GM18526 (cell line): ENCODE data around the gene ROCK1.

Source experiments
- POLR2A ChIP-seq: IDR thresholded peaks from 3 replicates; pipeline ENCODE4 v1.6.1; 2011; ENCODE audit not compliant: insufficient read length; ENCODE audit errors: extremely low read depth

The ROCK1 gene

DNA sequence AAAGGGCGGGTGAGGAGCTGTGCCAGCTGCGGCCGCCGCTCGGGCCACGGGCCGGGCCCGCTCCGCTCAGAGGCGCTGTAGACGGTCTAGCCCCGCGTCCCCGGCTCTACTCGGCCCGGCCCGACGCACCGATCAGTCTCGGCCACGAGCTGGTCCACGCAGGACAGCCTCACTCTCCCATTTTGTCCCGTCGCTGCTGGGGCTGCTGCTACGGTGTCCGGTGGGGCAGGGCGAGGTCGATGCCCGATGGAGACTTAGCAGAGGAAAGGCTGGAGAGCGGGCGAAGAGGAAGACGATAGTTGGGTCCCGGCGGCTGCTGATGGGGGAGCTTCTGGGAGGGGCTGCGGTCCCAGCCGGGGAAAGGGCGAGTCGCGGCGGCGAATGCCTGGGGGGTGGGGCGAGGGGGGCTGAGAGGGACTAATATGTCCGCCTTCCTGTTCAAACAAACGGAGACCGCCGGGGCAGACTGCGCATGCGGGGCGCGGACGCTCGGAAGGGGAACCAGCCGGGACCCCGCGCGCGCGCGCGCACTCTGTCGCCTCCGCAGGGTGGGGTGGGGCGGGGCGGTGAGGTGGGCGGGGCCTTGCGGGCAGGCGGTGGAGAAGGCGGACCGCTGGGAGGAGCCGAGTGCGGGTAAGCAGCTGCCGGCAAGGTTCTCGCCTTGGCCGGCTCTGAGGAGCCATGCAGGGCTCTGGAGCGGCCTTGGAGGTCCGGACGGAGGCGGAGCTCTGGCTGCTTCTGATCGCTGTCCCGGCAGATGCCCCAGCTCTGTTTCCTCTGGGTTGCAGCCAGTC is at the start of gene ROCK1:
ROCK1 (minus strand) TSS at position 468 of the 794 bp plus-strand sequence. CDS start 903 bp downstream, outside the sequence.
- TF ChIP-seq POLR2A = peak; percentile 64

- TF ChIP-seq POLR2A = no peak
Measured at GRCh38 chr18:21155443-21155842, 43.8 kb upstream of the ROCK1 start.

GRCh38 chr18:21146016-21146415 is 34.4 kb upstream of the ROCK1 start:
- TF ChIP-seq POLR2A = no peak

- TF ChIP-seq POLR2A = no peak
Measured at GRCh38 chr18:21145371-21145770, 33.8 kb upstream of the ROCK1 start.

DNA sequence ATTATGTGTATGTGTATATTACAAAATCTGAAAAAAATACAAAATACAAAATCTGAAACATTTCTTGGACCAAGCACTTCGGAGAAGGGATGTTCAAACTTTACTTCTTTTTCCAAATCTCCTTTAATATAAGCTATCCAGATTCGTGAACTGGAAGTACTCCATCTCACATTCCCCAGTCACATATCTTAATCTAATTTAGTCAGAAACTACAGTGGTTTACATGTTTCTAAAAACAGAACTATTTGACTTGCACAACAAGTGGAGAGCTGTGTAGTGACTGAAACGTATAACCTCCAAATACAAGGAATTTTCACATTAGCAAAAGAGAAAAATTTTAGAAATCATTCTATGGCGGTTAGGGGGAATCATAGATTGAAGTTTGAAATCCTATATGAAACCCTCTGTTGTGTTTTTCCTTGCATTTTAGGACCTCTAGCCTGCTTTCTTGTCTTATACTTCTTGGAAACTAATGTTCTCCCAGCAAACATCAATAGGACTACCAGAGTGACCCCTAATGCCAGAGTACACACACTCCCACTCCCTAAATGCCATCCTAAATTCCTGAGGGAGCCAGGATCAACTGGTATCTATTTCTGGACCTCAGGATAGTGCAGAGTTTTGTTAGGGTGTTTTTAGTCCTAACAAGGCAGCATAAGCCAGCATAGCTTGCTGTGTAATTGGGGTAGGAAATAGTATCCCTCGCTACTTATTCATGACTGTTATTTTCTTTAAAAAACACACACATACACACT is 30.2 kb upstream of the ROCK1 start:
- TF ChIP-seq POLR2A = no peak

GRCh38 chr18:21134895-21135294 is 23.3 kb upstream of the ROCK1 start:
- no peak for TF ChIP-seq POLR2A

- TF ChIP-seq POLR2A = no peak
Measured at GRCh38 chr18:21132398-21132918, 20.8 kb upstream of the ROCK1 start.

- TF ChIP-seq POLR2A = no peak
Measured at GRCh38 chr18:21131698-21132227, 20.1 kb upstream of the ROCK1 start.

- no peak for TF ChIP-seq POLR2A
Measured at GRCh38 chr18:21129566-21130216, 18.1 kb upstream of the ROCK1 start.

- TF ChIP-seq POLR2A = no peak
Measured at GRCh38 chr18:21123290-21123926, 11.8 kb upstream of the ROCK1 start.

DNA sequence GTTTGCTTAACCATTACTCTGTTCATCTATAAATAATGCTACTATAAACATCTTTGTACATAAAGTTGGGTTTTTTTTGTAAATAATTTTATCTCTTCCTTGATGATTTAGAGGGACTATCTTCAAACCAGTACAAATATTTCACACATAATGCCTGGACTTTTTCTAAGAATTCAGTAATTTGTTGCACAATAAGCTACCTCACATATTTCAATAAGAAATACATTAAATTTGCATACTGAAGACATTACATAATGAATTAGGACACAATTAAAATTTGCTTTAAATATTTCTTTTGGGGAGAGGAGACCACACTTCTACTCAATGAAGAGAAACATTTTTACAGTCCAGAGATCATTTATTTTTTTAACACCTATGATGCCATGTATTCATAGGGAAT is 7.2 kb upstream of the ROCK1 start:
- TF ChIP-seq POLR2A = no peak

- TF ChIP-seq POLR2A = no peak
Measured at GRCh38 chr18:21117409-21118131, 6.0 kb upstream of the ROCK1 start.

DNA sequence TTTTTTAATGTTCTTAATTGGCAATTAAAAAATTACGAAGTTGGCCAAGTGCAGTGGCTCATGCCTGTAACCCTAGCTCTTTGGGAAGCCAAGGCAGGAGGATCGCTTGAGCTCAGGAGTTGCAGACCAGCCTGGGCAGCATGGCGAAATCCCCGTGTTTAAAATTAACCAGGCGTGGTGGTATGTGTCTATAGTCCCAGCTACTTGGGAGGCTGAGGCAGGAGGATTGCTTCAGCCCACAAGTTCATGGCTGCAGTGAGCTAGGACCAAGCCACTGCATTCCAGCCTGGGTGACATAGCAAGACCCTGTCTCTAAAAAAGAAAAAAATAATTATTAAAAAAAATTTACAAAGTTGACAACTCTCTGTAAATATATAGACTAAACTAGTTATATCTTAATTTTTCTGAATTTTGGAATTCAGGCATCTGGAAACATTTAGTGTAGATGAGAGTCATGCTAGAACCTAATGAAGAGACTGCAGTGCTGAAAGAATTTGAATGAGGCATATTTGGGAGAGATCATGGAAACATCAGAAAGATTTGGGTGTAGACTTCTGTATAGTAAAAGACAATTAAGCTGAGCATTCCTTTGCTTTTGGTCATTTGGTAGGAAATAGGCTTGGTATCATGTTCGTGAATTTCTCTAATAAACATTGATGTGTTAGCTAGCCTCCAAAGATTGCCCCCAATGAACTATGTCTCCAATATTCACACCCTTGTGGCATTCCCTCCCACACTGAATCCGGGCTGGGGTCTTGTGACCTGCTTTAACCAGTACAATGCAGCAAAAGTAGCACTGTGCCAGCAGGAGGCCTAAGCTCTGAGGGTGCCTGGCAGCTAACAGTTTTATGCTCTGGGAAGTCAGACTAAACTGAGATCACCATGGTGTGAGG is 4.2 kb upstream of the ROCK1 start:
- no peak for TF ChIP-seq POLR2A

GRCh38 chr18:21112543-21113105 is 1.0 kb upstream of the ROCK1 start:
- no peak for TF ChIP-seq POLR2A

DNA sequence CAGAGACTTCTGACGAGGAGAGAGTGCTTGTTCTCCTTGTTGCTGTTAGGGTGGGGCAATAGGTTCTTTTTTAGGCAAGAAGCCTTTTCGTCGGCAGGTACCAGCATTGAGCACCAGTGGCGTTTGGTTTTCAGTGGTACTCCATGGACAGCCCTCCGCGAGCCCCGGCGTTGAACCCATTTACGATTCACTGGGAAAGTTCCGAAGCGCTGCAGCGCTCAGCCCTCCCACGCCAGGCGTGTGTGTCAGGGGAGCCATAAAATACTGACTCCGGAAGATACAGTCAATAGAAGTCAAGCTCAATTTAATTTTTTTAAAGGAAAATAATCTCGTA is 494 bp upstream of the ROCK1 start:
- TF ChIP-seq POLR2A = no peak
